H1 (cell line): ENCODE measurements around the gene RND2. TPM values are rescaled to one million over a fixed set of nuclear protein-coding genes. Genes with fewer than 3 reads are reported as not detected.
A peak's percentile ranks its signal among the peaks of the same experiment; 100 is the strongest.

ENCODE experiments used
- POLR2A ChIP-seq, 2 experiments: IDR thresholded peaks; 1 replicate in 1 of 2; 2 replicates in 1 of 2; pipeline ENCODE4 v1.6.1; 2011; ENCODE audit warnings: low read depth in 2 of 2, low read length in 2 of 2, mild to moderate bottlenecking in 2 of 2; ENCODE audit errors: control extremely low read depth in 1 of 2
- polyA plus RNA-seq, 7 experiments: library from polyadenylated mRNA; depleted of rRNA in 3 of 7; stranded (reverse) in 5 of 7; unstranded in 2 of 7; fragments of >200 nt in 5 of 7; fragments of 200-250 nt in 2 of 7; gene quantifications; 1 replicate in 5 of 7; 2 replicates in 1 of 7; 4 replicates in 1 of 7; pipeline versions ENCODE4 v1.2.1 to v1.2.3, GENCODE V29; 2011 to 2013; ENCODE audit warnings: missing spikeins in 2 of 7, mixed read lengths in 2 of 7
- total RNA-seq: library from RNA; stranded (reverse); fragmentation: NEBNext Ultra II Directional; extraction: Animal tissue kit (Norgen Biotek cat#: 25700); gene quantifications from 2 replicates; pipeline ENCODE4 v1.2.1, GENCODE V29; 2021

Gene RND2
- total and polyA plus RNA-seq, 2 of the 8 experiments (the other 6 are each of a cell fraction or from before 2014, with no cell fraction given): 51.3 to 61.4 TPM

GRCh38 chr17:43006639-43007551 lies 18.1 kb upstream of the RND2 start, which contains the start of gene IFI35 (continued):
- peak in 1 of 2 experiments; percentile 52; a peak in 1 of 3 replicates for TF ChIP-seq POLR2A (IDR thresholded peaks at IDR 0.05; ENCODE audit: control extremely low read depth in 1 of 2, low read depth in 2 of 2, low read length in 2 of 2)
- TF ChIP-seq, all 59 proteins: peak for 4
